MCF 10A (cell line): ENCODE measurements around the gene NRP1. TPM values are rescaled to one million over a fixed set of nuclear protein-coding genes. Genes with fewer than 3 reads are reported as not detected.

Experiments used
- BruUV-seq: library from RNA; stranded (reverse); fragments of 400-500 nt; replicated peaks from 2 replicates; lab custom pipeline; 2021; lab: Mats Ljungman, UMichigan
- CTCF ChIA-PET: fragments of 300-600 bp; sonication (Branson Sonifier 250); formaldehyde crosslinking; extraction: SDS; loops from one replicate; lab custom pipeline; 2021; ENCODE audit warnings: antibody characterized with exemption, inconsistent platforms; lab: Yijun Ruan, JAX
- POLR2A ChIA-PET: fragments of 300-600, 350-650 bp; sonication (Branson Sonifier 250); formaldehyde crosslinking; extraction: SDS; loops from one replicate; lab custom pipeline; 2020; ENCODE audit warnings: antibody characterized with exemption, inconsistent platforms; lab: Yijun Ruan, JAX
- DNase-seq: peaks from one replicate; pipeline ENCODE4 v3.0.0-alpha.2; 2018; ENCODE audit not compliant: unreplicated experiment
- H3K27ac Mint-ChIP-seq: one replicate; pipeline ENCODE4 v1.8.0; 2022; ENCODE audit warnings: mild to moderate bottlenecking, low read depth, mixed read lengths; ENCODE audit not compliant: unreplicated experiment
- H3K27me3 Mint-ChIP-seq: one replicate; pipeline ENCODE4 v1.8.0; 2022; ENCODE audit warnings: mixed read lengths; ENCODE audit not compliant: insufficient read depth, unreplicated experiment
- H3K36me3 Mint-ChIP-seq: one replicate; pipeline ENCODE4 v1.8.0; 2022; ENCODE audit warnings: mild to moderate bottlenecking, moderate library complexity, mixed read lengths; ENCODE audit not compliant: insufficient read depth, unreplicated experiment
- H3K4me1 Mint-ChIP-seq: one replicate; pipeline ENCODE4 v1.8.0; 2022; ENCODE audit warnings: mixed read lengths; ENCODE audit not compliant: insufficient read depth, unreplicated experiment
- H3K4me3 Mint-ChIP-seq: one replicate; pipeline ENCODE4 v1.8.0; 2022; ENCODE audit warnings: mild to moderate bottlenecking, moderate library complexity, mixed read lengths; ENCODE audit not compliant: unreplicated experiment
- H3K9me3 Mint-ChIP-seq: one replicate; pipeline ENCODE4 v1.8.0; 2022; ENCODE audit warnings: mixed read lengths; ENCODE audit not compliant: unreplicated experiment
- intact Hi-C: fragments of 100-400 bp; cut with micrococcal nuclease; formaldehyde crosslinking; loops from 2 replicates; pipeline ENCODE4 v1.14.1; 2022
- total RNA-seq: library from RNA; stranded (reverse); gene quantifications from 2 replicates; pipeline ENCODE4 v1.2.3, GENCODE V29; 2022
- TF ChIP-seq, protein P1 (sequence below): fragments of 200-600 bp; IDR thresholded peaks from one replicate; pipeline ENCODE4 v1.8.0; 2022; ENCODE audit warnings: antibody characterized with exemption, mild to moderate bottlenecking; ENCODE audit not compliant: unreplicated experiment

Gene NRP1
- total RNA-seq, 1 experiment from 2014 or later = 66.6 TPM

DNA sequence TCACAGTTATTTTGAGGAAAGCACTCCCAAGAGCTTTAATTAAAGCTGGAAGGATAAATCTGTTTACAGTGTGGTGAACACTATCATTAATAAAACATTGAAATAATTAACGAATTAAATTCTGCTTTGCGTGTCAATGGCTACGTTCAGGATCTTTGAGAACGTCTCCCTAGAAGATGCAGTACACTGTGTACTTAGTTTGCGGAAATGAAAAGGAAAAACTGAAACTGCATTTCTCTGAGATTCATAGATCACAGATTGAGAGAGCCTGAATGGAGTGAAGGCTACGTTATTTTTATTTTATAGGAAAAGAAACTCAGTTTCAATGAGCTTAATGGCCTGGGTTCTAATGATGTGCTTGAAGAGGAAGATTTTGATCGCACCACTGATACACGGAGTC is 85.3 kb downstream of the NRP1 start:
- no TSS peak for BruUV-seq
- H3K27me3 Mint-ChIP-seq = no peaks in the 10 kb centered on the region
- H3K36me3 Mint-ChIP-seq = peaks cover 24% of the 10 kb centered on the region
- H3K4me1 Mint-ChIP-seq = peaks cover 47% of the 10 kb centered on the region
- intact Hi-C loops = no loop called here
- no peaks in the 10 kb centered on the region for H3K9me3 Mint-ChIP-seq
- DNase-seq = no peak
- H3K27ac Mint-ChIP-seq = peak overlapping the region; percentile 91
- CTCF ChIA-PET = interaction anchor here (0.7 to 1.0 kb wide), 2 partner anchors 8 to 56 kb away, joined by 3 to 5 read pairs; no protein-coding TSS in a partner anchor
- TF ChIP-seq, protein P1, sequence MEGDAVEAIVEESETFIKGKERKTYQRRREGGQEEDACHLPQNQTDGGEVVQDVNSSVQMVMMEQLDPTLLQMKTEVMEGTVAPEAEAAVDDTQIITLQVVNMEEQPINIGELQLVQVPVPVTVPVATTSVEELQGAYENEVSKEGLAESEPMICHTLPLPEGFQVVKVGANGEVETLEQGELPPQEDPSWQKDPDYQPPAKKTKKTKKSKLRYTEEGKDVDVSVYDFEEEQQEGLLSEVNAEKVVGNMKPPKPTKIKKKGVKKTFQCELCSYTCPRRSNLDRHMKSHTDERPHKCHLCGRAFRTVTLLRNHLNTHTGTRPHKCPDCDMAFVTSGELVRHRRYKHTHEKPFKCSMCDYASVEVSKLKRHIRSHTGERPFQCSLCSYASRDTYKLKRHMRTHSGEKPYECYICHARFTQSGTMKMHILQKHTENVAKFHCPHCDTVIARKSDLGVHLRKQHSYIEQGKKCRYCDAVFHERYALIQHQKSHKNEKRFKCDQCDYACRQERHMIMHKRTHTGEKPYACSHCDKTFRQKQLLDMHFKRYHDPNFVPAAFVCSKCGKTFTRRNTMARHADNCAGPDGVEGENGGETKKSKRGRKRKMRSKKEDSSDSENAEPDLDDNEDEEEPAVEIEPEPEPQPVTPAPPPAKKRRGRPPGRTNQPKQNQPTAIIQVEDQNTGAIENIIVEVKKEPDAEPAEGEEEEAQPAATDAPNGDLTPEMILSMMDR = no peak
- no peak overlapping the region for H3K4me3 Mint-ChIP-seq
- POLR2A ChIA-PET = interaction anchor here (0.6 to 1.7 kb wide), 5 partner anchors 9 to 56 kb away, joined by 3 to 4 read pairs (median 3); no protein-coding TSS in a partner anchor

DNA sequence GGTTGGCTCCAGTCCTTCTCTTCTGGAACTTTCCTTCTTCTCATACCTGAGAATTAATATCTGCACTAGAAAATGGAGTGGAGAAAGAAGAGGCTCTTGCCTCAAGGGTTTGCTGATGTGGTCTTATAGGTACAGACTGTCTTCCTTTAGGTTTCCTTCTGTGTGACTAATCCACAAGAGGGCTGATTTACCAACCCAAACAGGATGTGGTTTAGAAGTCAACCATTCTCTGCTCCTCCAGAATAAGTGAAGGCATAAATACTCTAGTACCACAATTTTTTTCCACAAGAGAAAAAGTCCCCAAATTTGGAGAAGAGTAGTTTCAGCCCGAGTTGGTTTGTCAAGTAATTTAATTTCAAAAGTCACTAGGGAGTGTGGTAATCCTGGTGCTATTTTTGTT is 85.8 kb downstream of the NRP1 start:
- peaks cover 43% of the 10 kb centered on the region for H3K4me1 Mint-ChIP-seq
- H3K27me3 Mint-ChIP-seq = no peaks in the 10 kb centered on the region
- TF ChIP-seq, protein P1 = no peak
- no peaks in the 10 kb centered on the region for H3K9me3 Mint-ChIP-seq
- CTCF ChIA-PET = interaction anchor here (0.7 kb wide), 1 partner anchor 8 kb away, joined by 3 read pairs; no protein-coding TSS in a partner anchor
- BruUV-seq = no TSS peak
- intact Hi-C loops = no loop called here
- peak overlapping the region; percentile 91 for H3K27ac Mint-ChIP-seq
- H3K36me3 Mint-ChIP-seq = peaks cover 24% of the 10 kb centered on the region
- DNase-seq = peak; percentile 87
- POLR2A ChIA-PET = interaction anchor here (1.0 to 1.7 kb wide), 4 partner anchors 9 to 56 kb away, joined by 3 to 5 read pairs (median 3); no protein-coding TSS in a partner anchor
- H3K4me3 Mint-ChIP-seq = no peak overlapping the region

DNA sequence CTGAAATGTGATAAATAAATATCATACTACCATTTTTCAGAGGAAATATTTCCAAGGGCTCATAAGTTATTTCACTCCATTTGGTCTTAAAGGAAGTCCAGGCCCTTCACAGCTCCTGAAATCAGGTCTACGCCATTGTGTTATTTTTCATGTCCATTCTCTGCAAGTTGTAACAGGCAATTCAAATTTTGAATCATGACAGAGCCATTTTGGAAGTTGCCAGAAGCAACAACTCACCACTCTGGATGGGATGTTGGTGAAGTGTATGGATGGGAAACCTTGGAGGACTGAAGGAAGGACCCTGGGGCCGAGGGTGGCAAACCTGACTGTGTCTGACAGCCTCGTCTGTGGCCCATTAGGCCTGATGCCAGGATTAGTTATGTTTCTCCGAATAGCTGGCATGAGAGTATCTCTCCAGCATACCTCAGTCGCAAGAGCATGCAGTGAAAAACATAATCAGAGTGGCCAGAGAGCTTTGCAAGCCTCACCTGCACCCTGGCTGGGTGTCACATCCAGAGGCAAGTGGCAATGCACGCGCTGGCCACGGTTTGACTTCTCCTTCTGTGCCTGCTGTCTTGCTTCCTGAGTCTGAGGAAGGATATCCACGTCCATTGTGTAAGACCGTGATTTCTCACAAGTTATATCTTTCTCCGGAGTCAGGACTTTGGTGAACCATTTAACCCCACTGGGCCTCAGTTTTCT is 87.1 kb downstream of the NRP1 start:
- TF ChIP-seq, protein P1 = no peak
- Mint-ChIP-seq H3K9me3 (no peaks in the 10 kb centered on the region), H3K4me1 (peaks cover 31% of the 10 kb centered on the region), H3K36me3 (peaks cover 14% of the 10 kb centered on the region), H3K4me3 (no peak overlapping the region), H3K27me3 (no peaks in the 10 kb centered on the region), H3K27ac (peak overlapping the region; percentile 91)
- POLR2A ChIA-PET = interaction anchor here (1.5 kb wide), 1 partner anchor 11 kb away, joined by 5 read pairs; no protein-coding TSS in a partner anchor
- intact Hi-C loops = no loop called here
- no peak for DNase-seq
- BruUV-seq = no TSS peak
- CTCF ChIA-PET = interaction anchor here (0.6 kb wide), 1 partner anchor 17 kb away, joined by 5 read pairs; no protein-coding TSS in a partner anchor

DNA sequence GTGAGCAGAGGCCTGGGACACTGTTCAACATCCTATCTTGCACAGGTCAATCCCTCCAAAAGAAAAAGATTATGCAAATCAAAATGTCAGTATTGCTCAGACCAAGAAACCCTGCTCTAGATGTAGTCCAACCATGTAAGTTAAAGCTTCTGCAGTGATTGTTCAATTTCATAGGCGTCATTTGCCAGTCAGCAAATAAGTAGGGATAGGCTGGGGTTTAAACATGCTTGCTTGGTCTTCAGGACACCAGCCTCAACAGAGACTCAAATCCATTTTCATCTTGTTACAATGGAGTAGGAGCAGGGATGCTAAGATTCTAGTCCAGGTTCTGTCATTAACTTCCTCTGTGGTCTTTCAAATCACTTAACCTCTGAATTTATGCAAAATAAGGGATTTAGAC is 89.1 kb downstream of the NRP1 start:
- Mint-ChIP-seq H3K4me1 (peaks cover 16% of the 10 kb centered on the region), H3K27me3 (no peaks in the 10 kb centered on the region), H3K36me3 (peaks cover 14% of the 10 kb centered on the region), H3K9me3 (no peaks in the 10 kb centered on the region), H3K4me3 (no peak overlapping the region), H3K27ac (no peak overlapping the region)
- CTCF ChIA-PET = interaction anchor here (0.6 kb wide), 1 partner anchor 187 kb away, joined by 3 read pairs; no protein-coding TSS in a partner anchor
- DNase-seq = no peak
- POLR2A ChIA-PET = interaction anchor here (0.9 kb wide), 1 partner anchor 14 kb away, joined by 3 read pairs; no protein-coding TSS in a partner anchor
- intact Hi-C loops = no loop called here
- BruUV-seq = no TSS peak
- TF ChIP-seq, protein P1 = no peak
